GM19240 (cell line): Measurements from ENCODE around the gene GLDN.
A peak's percentile ranks its signal among the peaks of the same experiment; 100 is the strongest.

Experiments
- DNase-seq: peaks from one replicate; pipeline ENCODE4 v3.0.0; 2011; ENCODE audit warnings: low spot score; ENCODE audit not compliant: insufficient read length

Gene GLDN

DNA sequence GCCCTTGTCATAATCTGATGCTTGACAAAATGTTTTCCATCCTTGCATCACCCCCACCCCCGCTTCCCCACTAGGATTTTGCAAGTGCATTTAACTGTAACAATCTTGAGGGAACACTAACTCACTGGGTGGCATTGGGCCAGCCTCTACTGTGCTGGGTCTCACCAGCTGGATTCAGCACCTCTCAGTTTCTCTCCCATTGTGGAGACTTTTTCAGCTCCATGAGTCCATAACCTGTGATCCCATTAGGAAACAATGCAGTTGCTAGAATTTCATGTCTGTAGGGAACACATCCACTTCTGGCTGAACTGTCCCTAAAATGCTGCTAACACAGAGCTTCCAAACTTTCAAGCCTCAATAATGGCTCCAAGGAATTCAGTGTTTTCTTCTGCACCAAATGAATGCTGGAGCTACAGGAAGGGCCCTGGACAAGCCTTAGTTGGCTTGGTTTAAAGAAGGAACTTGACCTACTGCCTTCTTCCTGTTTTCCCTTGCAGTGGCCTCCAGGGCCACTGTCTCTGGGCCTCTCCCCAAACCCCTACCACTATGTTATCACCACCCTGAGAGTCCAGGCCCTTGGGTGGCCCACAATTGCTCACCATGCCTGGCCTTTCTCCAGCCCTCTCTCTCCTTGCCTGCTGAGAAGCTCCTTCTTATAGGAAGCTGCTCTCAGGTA, 18.7 kb upstream of the GLDN start:
- no peak for DNase-seq

DNA sequence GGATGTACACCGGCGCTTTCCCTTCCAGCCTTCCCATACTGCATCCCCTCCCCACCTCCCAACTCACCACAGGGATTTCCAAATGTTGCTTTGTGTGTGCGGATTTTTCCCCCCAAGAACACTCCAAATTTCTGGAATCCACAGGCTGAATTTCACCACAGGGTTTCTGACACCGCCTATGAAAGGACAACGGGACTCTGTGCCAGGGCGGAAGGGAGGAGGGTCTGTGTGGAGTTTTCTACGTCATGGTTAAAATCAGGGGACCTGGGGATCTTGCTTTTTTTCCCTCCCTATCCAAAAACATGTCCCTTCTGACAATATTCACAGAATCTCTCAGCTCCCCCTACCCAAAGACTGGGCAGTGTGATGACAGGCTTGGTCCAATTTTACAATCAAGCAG, 17.7 kb upstream of the GLDN start:
- no peak for DNase-seq

DNA sequence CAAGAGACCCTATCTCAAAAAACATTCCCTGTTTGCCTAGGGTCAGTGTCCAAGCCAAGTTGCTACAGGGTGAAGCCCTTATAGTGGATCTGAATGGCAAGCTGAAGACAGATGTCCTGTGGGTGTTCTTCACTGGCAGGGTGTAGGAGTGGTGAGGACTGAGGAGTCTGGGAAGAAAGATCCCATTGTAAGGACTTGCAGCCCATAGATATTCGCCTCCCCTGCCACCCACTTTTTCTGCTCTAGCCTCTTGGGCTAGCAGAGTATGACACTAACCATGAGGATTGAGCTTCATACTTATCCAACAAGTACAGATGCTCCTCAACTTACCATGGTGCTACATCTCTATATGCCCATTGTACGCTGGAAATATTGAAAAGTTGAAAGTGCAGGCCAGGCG, 16.3 kb upstream of the GLDN start:
- DNase-seq, result no peak

DNA sequence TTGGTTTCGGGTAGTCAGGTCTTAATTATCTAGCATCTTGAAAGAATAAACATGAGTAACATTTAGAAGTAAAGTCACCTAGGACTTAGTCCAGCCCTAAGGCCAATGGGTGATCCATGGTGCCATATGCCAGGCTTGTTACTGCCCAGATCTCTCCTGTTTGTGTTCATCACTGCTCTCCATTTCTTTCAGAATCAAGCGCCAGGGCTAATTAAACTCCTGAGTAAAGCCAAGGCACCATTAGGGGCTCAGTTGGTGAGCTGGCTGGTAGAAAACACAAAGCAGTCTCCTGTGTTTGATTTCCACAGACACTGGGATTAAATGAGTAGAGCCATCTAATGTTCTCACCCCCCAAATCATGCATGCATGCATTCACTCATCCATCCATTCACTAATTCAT, 14.4 kb upstream of the GLDN start:
- DNase-seq, result no peak

DNA sequence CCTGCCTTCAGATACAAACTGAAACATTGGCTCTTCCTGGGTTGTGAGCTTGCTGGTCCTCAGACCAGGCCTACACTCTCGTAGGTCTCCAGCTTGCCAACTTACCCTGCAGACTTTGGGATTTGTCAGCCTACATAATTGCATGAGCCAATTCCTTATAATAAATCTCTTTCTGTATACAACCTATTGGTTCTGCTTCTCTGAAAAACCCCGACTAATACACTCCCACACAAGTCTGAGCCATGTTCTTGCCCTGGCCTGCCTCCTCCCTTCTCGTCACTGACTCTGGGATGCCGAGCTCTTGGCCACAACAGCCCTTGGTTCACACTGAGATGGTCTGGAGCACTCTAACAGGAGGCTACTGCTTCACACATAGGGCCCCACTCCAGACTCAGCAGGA, 12.5 kb upstream of the GLDN start:
- no peak for DNase-seq

DNA sequence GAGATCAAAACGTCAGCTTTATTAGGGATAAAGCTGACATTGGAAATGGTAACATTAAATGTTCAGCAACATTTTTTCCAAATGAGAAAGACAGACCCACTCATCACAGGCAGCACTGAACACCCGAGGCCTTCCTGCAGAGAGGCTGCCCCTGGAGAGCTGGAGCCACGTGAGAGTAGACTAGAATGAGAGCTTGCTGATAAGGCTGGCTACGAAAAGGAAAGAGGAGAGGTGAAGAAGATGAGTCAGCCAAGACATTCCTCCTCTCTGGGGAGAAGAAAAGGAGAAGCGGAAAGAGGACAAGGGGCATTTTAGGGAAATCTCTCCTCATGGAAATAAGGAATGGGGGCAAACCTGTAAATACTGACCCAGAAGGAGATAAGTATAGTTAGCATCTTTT, 10.3 kb upstream of the GLDN start:
- DNase-seq, result no peak

DNA sequence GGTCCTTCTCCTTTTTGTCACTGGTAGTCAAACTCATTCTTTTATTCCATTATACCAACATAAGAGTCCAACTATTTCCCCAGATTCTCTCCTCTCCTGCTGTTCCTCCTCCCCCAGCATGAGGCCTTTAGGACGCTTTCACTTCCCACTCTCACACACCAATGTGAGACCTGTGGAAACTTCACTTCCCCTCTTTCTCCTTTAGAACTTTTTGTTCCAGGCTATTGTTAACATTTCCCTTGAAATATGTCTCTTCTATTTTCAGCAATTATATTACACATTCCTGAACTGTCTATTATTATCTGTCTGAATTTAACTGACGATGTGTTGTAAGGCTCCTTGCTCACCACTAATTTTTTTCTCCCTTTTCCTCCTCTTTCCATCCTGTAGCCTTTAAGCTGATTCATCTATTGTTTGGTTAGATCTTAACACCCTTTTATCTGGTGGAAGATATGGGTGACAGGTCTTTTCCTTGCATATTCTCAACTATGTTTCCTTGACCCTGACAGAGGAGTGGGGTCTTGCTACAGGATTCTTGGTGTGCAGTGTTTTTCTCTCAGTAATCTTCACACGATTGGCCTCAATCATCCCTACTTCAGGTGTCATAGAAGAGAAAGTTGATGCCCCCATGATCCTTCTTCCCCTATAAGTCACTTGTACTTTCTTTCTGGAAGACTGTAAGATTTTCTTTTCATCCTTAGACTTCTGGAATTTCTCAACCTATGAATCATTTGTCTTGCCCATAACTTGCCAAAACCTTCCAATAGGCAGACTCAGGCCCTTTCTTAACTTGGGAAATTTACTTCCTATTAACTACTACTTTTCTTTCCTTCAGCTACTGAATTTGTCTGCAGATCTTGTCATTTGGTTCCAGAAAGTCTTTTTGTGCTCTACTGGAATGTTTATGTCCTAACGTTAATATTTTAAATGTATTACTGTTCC, 9.0 kb upstream of the GLDN start:
- DNase-seq, result no peak

DNA sequence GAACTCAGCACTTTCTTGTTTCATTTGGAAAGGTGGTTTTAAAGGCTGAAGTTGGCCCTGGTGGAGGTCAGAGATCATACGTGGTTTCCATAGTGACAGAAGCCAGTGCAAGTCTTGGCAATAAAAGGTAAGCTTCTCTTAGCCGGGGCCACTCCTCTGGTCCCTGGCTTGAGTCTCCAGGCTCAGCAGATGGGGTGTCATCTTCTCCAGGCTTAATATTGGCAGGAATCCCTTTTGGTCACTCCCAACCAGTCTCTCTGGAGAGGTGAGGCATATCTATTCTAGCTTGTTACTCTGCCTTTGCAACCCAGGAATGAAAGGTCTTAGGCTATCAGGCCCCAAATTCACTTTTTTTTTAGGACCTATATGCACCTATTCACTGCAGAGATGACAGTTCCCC, 7.9 kb upstream of the GLDN start:
- DNase-seq, result no peak

DNA sequence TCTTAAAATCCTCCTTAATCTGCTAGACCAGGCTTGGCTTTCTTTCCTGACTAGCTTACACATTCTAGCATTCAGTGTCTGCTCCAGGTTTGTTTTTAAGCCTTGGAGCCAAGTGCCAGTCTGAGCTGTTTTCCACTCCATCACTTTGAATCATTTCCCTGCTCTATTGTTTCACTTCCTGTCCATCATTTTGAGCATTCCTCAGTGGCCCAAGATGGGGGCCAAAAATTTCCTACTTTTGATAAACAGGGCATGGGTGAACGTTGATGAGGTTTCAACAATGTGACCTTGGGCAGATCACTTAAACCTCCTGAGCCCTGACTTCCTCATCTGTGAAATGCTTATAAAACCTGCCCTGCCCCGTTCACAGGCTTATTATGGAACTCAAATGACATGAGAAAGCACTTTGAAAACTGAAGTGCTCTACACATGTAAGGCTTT, 7.4 kb upstream of the GLDN start:
- DNase-seq, result no peak

DNA sequence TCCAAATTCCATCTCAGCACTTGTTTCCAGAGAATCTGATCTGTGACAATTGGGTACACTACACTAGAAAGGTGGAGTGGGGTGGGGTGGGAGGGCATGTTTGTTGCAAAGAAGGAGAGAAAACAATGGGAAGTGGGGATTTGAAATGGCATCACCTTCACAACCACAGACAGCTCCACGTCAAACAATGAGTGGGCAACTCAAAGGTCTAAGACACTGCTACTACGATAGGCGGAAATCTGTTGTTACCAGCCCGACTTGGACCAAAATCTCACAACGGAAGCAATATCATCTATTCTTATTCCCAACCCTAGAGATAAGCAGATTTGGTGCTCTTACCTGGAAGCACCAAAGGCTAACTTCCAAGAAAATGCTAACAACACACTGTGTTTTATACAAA, 6.4 kb upstream of the GLDN start:
- DNase-seq, result no peak

DNA sequence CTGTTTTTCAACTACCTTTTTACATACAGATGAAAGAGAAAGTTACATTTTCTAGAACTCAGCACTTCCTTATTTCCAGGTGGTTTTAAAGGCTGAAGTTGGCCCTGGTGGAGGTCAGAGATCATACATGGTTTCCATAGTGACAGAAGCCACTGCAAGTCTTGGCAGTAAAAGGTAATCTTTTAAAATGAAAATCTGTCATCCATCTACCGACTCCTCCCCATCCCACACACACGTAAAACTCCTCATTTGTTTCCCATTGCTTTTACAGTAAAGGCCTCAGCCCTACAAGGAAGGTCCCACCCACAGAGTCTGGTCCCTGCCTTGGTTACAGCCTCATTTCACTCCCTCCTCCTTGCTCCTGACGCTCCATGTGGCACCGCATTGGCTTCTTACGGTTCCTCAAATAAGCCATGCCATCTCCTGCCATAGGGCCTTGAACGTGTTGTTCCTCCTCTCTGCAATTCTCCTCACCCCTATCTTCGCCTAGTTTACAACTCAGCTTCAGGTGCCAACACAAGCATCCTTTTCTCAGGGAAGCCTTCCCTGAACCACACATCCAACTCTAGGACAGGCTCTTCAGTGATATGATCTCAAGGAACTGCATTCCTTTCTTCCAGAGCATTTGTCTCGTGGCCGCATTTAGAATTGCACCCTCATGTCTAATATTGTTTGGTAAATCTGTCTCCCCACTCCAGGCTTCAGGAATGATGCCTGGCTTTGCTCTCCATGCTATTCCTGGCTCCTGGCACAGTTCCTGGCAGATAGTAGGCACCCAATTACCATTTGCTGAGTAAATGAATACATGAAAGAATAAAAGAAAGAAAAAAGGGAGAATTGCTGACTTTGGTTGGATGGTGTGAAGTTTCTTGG, 5.7 kb upstream of the GLDN start:
- no peak for DNase-seq

DNA sequence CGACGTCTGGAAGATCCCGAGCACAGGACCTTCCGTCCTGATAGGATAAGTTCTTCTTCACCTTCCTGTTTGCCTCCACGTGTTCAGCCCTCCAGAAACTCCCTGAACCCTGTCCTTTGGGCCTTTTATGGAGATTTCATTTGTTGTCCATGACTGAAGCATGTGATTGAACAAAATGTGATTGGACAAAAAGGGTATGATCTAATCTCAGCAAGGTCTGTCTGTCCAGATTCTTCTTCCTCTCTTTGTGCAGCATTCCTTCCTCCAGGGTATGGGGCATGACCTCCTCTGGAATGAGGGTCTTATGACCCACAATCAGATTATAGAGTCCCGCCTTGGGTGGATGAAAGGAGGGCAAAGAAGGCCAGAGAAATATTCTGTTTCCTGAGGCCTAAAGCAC, 3.0 kb upstream of the GLDN start, which contains the start of gene CYP19A1:
Gene CYP19A1 (minus strand): TSS at position 101 of the 400 bp plus-strand sequence. CDS start 95,684 bp downstream, outside the sequence.
- DNase-seq, result no peak

DNA sequence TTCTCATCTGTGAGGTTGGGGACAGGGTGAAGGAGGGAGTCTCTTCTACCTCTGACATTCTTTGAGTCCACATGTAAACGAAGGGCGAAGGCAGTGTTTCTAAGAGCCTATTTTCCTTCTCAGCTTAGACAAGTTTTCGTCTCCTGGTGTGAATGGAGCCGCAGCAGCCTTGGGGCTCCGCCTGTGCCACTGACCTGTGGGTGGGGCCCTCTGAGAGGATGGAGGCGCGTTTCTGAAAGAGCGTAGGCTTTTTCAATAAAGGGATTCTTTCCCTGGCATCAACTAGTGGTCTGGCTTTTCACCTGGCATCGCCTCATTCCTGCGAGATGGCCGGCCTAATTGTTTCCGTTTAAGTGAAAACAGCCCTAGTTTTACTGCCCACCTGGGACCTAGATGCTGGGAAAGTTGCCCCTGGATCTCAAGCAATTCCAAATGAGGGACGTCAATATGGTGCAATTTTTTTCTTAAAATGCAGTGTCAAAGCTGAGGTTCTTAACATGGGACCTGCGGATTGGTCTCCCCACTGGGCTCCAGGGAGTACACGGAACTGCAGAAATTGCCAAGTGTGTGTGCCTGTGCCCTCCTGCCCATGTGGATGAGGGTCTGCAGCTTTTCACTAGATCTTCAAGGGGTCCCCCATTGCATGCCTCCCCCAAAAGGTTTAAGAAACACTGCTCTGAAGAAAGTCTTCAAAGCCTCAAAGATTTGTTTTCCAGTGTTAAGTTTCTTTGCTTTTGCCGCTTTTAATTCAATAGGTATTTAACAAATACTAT, 958 bp downstream of the GLDN start:
- DNase-seq, result no peak

DNA sequence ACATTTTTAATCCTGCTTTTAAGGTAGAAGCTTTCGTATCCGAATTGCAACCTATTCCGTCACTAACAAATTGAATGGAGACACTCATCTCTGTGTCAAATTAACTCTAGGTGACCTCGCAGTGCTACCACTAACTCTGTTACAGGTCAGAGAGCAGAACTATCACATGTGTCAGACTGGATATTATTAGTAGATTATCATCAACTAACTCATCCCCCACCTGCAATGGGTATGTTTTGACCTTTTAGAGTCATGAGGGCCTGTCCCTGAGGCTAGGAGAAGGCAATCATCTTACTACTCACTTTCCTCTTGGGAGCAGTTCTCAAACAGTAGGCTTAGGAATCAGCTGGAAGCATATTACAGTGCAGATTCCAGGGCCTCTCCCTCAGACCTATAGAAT, 2.0 kb downstream of the GLDN start:
- no peak for DNase-seq

DNA sequence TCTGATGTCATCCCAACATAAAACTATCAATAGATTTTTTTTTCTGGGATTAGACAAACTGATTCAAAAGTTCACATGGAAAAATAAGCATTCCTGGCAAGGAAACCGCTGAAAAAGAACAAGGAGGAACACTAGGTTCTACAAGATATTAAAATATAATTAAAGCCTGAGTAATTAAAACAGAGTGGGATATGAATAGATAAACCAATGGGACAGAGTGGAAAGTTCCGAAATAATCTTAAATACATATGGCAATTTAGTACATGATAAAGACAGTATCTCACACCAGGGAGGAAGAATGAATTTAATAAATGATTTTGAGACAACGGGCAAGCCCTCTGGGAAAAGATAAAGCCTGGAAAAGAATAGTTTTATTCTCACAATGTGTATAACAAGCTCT, 4.7 kb downstream of the GLDN start:
- DNase-seq, result no peak

DNA sequence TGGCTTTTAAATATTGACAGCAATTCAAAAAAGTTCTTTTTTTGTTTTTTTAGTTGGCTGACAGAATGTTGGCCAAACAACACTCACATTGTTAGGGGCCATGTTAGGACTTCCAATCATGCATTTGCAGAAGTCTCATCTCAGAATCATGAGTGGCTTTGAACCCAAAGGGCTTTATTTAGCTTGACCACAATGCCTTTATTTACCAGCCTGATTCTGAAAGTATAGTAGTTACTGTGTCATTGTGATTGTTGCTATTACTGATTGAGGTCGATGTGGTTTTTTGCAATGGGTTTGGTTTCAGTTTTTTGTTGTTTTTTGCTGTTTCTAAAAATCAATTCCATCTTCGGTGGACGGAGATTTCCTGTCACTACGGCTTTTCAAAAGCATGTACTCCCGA, 7.2 kb downstream of the GLDN start:
- DNase-seq, result peak; percentile 55

DNA sequence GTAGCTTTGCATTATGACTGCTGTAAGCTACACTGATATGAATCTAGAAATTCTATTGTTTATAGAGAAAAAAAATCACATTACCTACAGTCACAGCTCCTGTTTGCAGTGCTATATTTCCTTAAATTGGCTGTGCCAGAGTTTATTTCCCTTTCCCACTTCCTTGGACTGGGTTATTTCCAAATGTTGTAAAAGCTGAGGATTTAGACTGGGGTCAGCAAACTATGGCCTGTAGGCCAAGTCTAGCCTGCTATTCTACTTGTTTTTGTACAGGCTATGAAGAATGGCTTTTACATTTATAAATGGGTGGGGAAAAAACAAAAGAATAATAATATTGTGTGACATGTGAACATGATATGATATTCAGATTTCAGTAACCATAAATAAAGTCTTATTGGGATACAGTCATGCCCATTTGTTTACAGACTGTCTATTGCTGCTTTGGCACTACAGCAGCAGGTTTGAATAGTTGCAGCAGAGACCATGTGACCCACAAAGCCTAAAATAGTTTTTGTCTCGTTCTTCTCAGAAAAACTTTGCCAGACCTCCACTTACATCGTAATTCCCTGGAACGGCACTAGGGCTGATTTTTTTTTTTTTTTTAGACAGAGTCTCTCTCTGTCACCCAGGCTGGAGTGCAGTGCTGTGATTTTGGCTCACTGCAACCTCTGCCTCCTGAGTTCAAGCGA, 7.8 kb downstream of the GLDN start:
- no peak for DNase-seq

DNA sequence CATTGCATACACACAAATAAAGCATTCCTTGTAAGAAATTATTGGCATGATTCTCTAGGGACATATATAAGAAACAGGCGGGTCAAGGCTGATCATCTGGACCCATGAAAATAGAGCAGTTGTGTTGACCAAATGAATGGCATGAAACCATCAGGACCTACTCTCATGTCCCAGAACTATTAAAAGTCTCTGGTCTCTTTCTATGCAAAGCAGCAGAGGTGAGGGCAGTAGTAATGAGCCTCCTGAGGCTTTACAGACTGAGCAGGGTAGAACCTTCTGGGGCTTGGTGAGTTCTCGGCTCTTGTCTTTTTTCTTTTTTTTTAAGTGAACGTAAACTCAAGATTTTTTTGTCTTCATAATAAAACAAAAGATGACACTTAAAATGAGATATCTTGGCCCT, 9.3 kb downstream of the GLDN start:
- DNase-seq, result no peak

DNA sequence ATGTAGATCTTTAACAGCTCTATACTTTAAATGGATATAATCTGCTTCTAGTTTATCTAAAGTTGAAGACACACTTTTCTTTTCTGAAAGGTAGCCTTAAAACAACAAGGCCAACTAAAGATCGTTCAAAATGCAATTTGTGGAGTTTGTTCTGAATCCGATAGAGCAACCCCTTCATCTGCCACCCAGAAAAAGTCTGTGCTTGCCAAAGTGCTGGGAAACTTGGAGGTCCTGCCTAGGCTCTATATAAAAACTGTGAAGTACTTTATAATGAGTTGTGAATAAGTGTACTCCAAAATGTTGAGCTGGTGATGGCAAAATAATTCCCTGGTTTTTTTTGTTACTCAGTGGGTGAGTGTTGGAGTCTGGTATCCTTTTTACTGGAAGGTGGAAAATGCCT, 12.5 kb downstream of the GLDN start:
- no peak for DNase-seq

DNA sequence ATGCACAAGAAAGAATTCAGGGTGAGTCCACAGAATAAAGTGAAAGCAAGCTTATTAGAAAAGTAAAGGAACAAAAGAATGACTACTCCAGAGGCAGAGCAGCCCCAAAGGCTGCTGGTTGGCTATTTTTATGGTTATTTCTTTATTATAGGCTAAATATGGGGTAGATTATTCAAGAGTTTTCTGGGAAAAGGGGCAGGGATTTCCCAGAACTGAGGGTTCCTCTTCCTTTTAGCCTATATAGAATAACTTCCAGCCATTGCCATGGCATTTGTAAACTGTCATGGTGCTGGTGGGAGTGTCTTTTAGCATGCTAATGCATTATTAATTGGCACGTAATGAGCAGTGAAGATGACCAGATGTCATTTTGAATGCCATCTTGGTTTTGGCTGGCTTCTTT, 13.6 kb downstream of the GLDN start:
- no peak for DNase-seq
